HG02885 (cell line): ENCODE results near the gene CPA5.
"Not testable (repeated sequence)": the region's sequence is repeated elsewhere in the genome, so short reads cannot be mapped to it uniquely, and the experiment has no call there.

Experiments
- ATAC-seq: cut with Tn5 transposase; IDR thresholded peaks from one replicate; pipeline ENCODE4 v1.9.1; 2021; ENCODE audit warnings: mild to moderate bottlenecking; ENCODE audit not compliant: unreplicated experiment, poor library complexity

Gene CPA5

GRCh38 chr7:130344271-130344866, at the start of gene CPA5:
Gene CPA5 (plus strand): TSS chr7:130344816. CDS start chr7:130346486, 1,670 bp downstream.
- no peak for ATAC-seq

- no peak for ATAC-seq
Observed at GRCh38 chr7:130296221-130296951, 48.2 kb upstream of the CPA5 start.

- no peak for ATAC-seq
Observed at GRCh38 chr7:130297628-130298543, 46.7 kb upstream of the CPA5 start.

GRCh38 chr7:130298544-130299326, 45.9 kb upstream of the CPA5 start:
- ATAC-seq: no peak

- ATAC-seq: no peak
Observed at GRCh38 chr7:130299866-130300265, 44.8 kb upstream of the CPA5 start.

- no peak for ATAC-seq
Observed at GRCh38 chr7:130301501-130302020, 43.1 kb upstream of the CPA5 start.

- ATAC-seq: no peak
Observed at GRCh38 chr7:130302649-130303048, 42.0 kb upstream of the CPA5 start.

GRCh38 chr7:130303127-130303526, 41.5 kb upstream of the CPA5 start:
- ATAC-seq: no peak

- no peak for ATAC-seq
Observed at GRCh38 chr7:130303551-130303950, 41.1 kb upstream of the CPA5 start.

GRCh38 chr7:130303982-130304381, 40.6 kb upstream of the CPA5 start:
- ATAC-seq: no peak

- ATAC-seq: no peak
Observed at GRCh38 chr7:130304878-130305277, 39.7 kb upstream of the CPA5 start.

- no peak for ATAC-seq
Observed at GRCh38 chr7:130305433-130306042, 39.1 kb upstream of the CPA5 start.

GRCh38 chr7:130309986-130310385, 34.6 kb upstream of the CPA5 start:
- ATAC-seq: no peak

- ATAC-seq: no peak
Observed at GRCh38 chr7:130314305-130314704, 30.3 kb upstream of the CPA5 start.

- ATAC-seq: no peak
Observed at GRCh38 chr7:130319541-130319940, 25.1 kb upstream of the CPA5 start.

GRCh38 chr7:130321542-130322229, 22.9 kb upstream of the CPA5 start:
- not testable (repeated sequence) for ATAC-seq

- ATAC-seq: no peak
Observed at GRCh38 chr7:130322615-130323014, 22.0 kb upstream of the CPA5 start.

GRCh38 chr7:130324306-130324943, 20.2 kb upstream of the CPA5 start:
- no peak for ATAC-seq

GRCh38 chr7:130329681-130330080, 14.9 kb upstream of the CPA5 start:
- ATAC-seq: no peak
